GM19099 (cell line): ENCODE measurements around the gene RPTOR.

Experiments
- POLR2A ChIP-seq: IDR thresholded peaks from 3 replicates; pipeline ENCODE4 v1.6.1; 2011; ENCODE audit warnings: low read depth; ENCODE audit not compliant: insufficient read length; ENCODE audit errors: extremely low read depth

Gene RPTOR

GRCh38 chr17:80951121-80952090, 406.8 kb downstream of the RPTOR start:
- no peak for TF ChIP-seq POLR2A

GRCh38 chr17:80952291-80952690, 407.7 kb downstream of the RPTOR start:
- no peak for TF ChIP-seq POLR2A

- no peak for TF ChIP-seq POLR2A
Observed at GRCh38 chr17:80953471-80954315, 409.1 kb downstream of the RPTOR start.

- no peak for TF ChIP-seq POLR2A
Observed at GRCh38 chr17:80955078-80955477, 410.4 kb downstream of the RPTOR start.

- TF ChIP-seq POLR2A = no peak
Observed at GRCh38 chr17:80955671-80956280, 411.1 kb downstream of the RPTOR start.

- no peak for TF ChIP-seq POLR2A
Observed at GRCh38 chr17:80956321-80957190, 411.9 kb downstream of the RPTOR start.

GRCh38 chr17:80957461-80957941, 412.9 kb downstream of the RPTOR start:
- no peak for TF ChIP-seq POLR2A

GRCh38 chr17:80959330-80960036, 414.8 kb downstream of the RPTOR start:
- TF ChIP-seq POLR2A = no peak

GRCh38 chr17:80960037-80960796, 415.6 kb downstream of the RPTOR start:
- TF ChIP-seq POLR2A = no peak

- TF ChIP-seq POLR2A = no peak
Observed at GRCh38 chr17:80960797-80961452, 416.3 kb downstream of the RPTOR start.

- no peak for TF ChIP-seq POLR2A
Observed at GRCh38 chr17:80961541-80962330, 417.1 kb downstream of the RPTOR start.
